Right atrium auricular region (tissue), 2 donors: Measurements from ENCODE around the gene ARNT2. TPM values are rescaled to one million over a fixed set of nuclear protein-coding genes. Genes with fewer than 3 reads are reported as not detected.

ENCODE experiments used
- DNase-seq: peaks from one replicate; pipeline ENCODE4 v3.0.0-alpha.2; 2019; ENCODE audit warnings: low spot score
- H3K27ac ChIP-seq, 2 donors: fragments of 200-600 bp; sonication (generic); 1 replicate in 1 of 2; 2 replicates in 1 of 2; pipeline ENCODE4 v1.5.1; 2016 to 2019
- H3K27me3 ChIP-seq, 2 donors: fragments of 200-600 bp; sonication (generic); one replicate each; pipeline versions ENCODE4 v1.5.1 to v1.6.0; 2017 to 2019
- H3K36me3 ChIP-seq: fragments of 200-600 bp; sonication (generic); one replicate; pipeline ENCODE4 v1.5.1; 2016
- H3K4me1 ChIP-seq, 2 donors: fragments of 200-600 bp; sonication (generic); one replicate each; pipeline versions ENCODE4 v1.5.1 to v1.6.0; 2017 to 2019
- H3K4me3 ChIP-seq, 2 donors: fragments of 200-600 bp; sonication (generic); 1 replicate in 1 of 2; 2 replicates in 1 of 2; pipeline ENCODE4 v1.5.1; 2017 to 2019; ENCODE audit warnings: mild to moderate bottlenecking in 1 of 2, moderate library complexity in 1 of 2
- H3K9me3 ChIP-seq, 2 donors: fragments of 200-600 bp; sonication (generic); one replicate each; pipeline ENCODE4 v1.5.1; 2019
- CTCF ChIP-seq, 2 donors: fragments of 200-600 bp; sonication (generic); IDR thresholded peaks; one replicate each; pipeline ENCODE4 v1.5.1; 2019; ENCODE audit warnings: antibody characterized with exemption in 2 of 2
- total RNA-seq, 2 donors: library from RNA; depleted of rRNA; stranded (reverse); fragments of >200 nt; gene quantifications; one replicate each; pipeline ENCODE4 v1.1.0, GENCODE V29; 2016

ARNT2 gene
- total RNA-seq, 2 donors from 2014 or later: 4.8 to 8.4 TPM

GRCh38 chr15:80418892-80419537 is 14.8 kb downstream of the ARNT2 start:
- DNase-seq: no peak
- Histone ChIP-seq H3K27ac (no peak overlapping the region), H3K27me3 (no peaks in the 10 kb centered on the region), H3K36me3 (no peaks in the 10 kb centered on the region), H3K4me1 (no peaks in the 10 kb centered on the region), H3K4me3 (no peak overlapping the region), H3K9me3 (no peaks in the 10 kb centered on the region)
- peak; percentile 36 to 62 for TF ChIP-seq CTCF (IDR thresholded peaks at IDR 0.05)

- Histone ChIP-seq H3K4me1 (no peaks in the 10 kb centered on the region), H3K4me3 (no peak overlapping the region), H3K9me3 (no peaks in the 10 kb centered on the region), H3K36me3 (no peaks in the 10 kb centered on the region), H3K27me3 (no peaks in the 10 kb centered on the region), H3K27ac (no peak overlapping the region)
- no peak for DNase-seq
- no peak for TF ChIP-seq CTCF (IDR thresholded peaks at IDR 0.05)
Measured at GRCh38 chr15:80419546-80419945, 15.4 kb downstream of the ARNT2 start.

GRCh38 chr15:80420658-80421057 is 16.5 kb downstream of the ARNT2 start:
- no peak for TF ChIP-seq CTCF (IDR thresholded peaks at IDR 0.05)
- Histone ChIP-seq H3K9me3 (no peaks in the 10 kb centered on the region), H3K4me1 (no peaks in the 10 kb centered on the region), H3K4me3 (no peak overlapping the region), H3K36me3 (no peaks in the 10 kb centered on the region), H3K27me3 (no peaks in the 10 kb centered on the region), H3K27ac (no peak overlapping the region)
- DNase-seq: no peak

GRCh38 chr15:80423215-80423614 is 19.0 kb downstream of the ARNT2 start:
- Histone ChIP-seq H3K36me3 (no peaks in the 10 kb centered on the region), H3K27ac (no peak overlapping the region), H3K27me3 (no peaks in the 10 kb centered on the region), H3K9me3 (no peaks in the 10 kb centered on the region), H3K4me1 (no peaks in the 10 kb centered on the region), H3K4me3 (no peak overlapping the region)
- DNase-seq: no peak
- TF ChIP-seq CTCF (IDR thresholded peaks at IDR 0.05): no peak

- DNase-seq: no peak
- H3K27me3 ChIP-seq: no peaks in the 10 kb centered on the region
- no peak for TF ChIP-seq CTCF (IDR thresholded peaks at IDR 0.05)
- H3K27ac ChIP-seq: no peak overlapping the region
- no peaks in the 10 kb centered on the region for H3K36me3 ChIP-seq
- H3K4me3 ChIP-seq: no peak overlapping the region
- H3K4me1 ChIP-seq: no peaks in the 10 kb centered on the region
- H3K9me3 ChIP-seq: no peaks in the 10 kb centered on the region
Measured at GRCh38 chr15:80424381-80424780, 20.2 kb downstream of the ARNT2 start.

GRCh38 chr15:80426316-80426715 is 22.1 kb downstream of the ARNT2 start:
- Histone ChIP-seq H3K4me1 (no peaks in the 10 kb centered on the region), H3K9me3 (no peaks in the 10 kb centered on the region), H3K4me3 (no peak overlapping the region), H3K36me3 (no peaks in the 10 kb centered on the region), H3K27me3 (no peaks in the 10 kb centered on the region), H3K27ac (no peak overlapping the region)
- no peak for TF ChIP-seq CTCF (IDR thresholded peaks at IDR 0.05)
- DNase-seq: no peak
